Activated CD8-positive, alpha-beta memory T cell treated with anti-CD3 and anti-CD28 coated beads for 48 hours (primary cell): Measurements from ENCODE around the gene NDUFAF3.

Experiments used
- DNase-seq, 3 experiments: peaks; one replicate each; pipeline ENCODE4 v3.0.0-alpha.2; 2020; ENCODE audit warnings: low read depth in 2 of 3, low spot score in 2 of 3

NDUFAF3 gene

DNA sequence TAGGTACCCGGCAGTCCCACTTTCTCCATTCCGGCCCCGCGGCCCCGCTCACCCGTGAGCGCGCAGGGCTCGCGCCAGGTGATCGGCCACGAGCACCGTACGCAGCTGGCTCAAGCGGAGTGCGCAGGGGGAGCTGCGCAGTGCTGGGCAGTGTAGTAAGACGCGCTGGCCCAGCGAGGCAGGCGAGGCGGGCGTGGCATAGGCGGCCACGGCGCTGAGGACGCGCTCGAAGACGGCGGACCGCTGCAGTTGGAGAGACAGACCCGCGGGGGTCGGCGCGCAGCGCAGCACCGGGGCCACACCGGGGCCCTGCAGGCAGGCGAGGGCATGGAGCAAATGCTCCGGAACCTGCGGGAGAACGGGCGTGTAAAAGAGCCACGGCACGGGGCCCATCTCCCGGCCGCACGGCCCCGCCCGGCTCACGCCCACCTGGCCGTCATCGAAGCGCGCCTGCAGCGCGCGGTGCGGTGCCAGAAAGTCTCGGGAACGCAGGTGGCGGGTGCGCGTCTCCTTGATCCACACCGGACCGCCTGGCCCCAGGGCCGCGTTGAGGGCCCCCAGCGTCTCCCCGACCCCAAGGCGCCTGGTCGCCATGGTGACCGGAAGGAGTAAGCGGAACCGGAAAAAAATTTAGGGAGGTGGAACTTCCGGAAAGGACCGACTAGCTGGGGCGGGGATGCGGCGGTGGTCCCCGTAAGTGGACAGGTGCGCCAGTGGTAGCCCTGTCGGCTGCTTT, 3.8 kb upstream of the NDUFAF3 start, which contains the start of gene DALRD3:
DALRD3 (minus strand) TSS at position 610 of the 736 bp plus-strand sequence; CDS start at position 594, 16 bp downstream.
- peak in 2 of 3 experiments; percentile 43 to 54 for DNase-seq

- DNase-seq, result no peak
Observed at GRCh38 chr3:49018707-49019006, 3.3 kb upstream of the NDUFAF3 start.

DNA sequence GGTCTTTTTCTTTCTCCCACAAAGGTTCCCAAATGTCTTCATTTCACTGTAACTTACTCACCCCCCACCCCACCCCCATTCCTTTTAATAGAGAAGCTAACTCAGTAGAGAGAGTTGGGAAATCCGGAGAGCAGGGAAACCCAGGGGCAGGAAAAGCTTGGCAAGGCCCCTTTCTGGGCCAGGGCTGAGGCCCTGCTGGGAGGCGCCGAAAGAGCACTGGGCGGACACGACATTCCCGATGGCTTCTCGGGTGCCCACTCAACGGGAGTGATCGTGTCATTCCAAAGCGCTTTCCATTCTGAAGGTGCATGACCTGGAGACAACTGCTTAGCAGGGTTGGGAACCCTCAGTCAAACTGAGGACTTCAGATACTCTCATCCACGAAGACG, 2.0 kb upstream of the NDUFAF3 start:
- DNase-seq, result no peak

DNA sequence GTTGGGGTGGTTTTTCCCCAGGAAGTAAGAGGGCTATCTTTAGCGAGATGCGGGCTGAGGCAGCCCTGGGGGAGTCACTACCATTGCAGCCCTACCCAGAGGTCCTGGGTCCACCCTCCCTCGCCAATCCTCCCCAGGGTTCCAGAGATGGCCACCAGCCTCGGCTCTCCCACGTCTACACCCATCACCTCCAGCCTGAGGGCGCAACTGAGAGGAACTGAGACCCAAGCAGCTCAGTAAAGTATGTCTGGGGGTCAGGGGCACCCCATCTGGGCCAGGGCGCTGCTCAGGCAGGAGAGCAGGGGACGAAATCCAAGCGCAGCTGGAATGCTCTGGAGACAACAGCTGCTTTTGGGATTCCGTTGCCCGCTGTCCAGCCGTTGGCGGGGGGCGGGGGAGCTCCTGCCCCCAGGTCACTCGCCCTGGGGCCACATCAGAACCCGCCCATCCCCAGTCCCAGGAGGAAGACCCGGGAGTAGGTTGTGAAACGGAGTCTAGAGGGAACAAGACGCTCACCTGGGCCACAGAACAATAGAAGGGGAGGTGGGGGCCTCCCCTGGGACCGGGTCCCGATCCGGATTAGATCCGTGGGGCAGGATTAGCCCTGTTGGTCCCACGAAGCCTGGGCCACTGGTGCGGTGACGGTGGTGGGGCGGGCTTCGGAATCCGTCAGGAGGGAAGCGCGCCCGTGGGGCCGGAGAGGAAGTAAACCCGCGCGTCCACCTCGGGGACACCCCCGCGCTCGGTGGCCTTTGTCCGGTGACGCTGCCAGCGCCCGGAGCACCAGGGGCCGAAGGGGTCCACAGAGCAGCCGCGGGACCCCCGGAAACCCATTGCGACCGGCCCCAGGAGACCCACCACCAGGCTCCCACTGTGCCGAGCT, 1.4 kb upstream of the NDUFAF3 start:
- no peak for DNase-seq

GRCh38 chr3:49021213-49021812, 608 bp upstream of the NDUFAF3 start:
- DNase-seq, result peak; percentile 98 to 99 (median 98)

- no peak for DNase-seq
Observed at GRCh38 chr3:49022688-49023171, 809 bp downstream of the NDUFAF3 start.

- no peak for DNase-seq
Observed at GRCh38 chr3:49023775-49024174, 1.9 kb downstream of the NDUFAF3 start.

DNA sequence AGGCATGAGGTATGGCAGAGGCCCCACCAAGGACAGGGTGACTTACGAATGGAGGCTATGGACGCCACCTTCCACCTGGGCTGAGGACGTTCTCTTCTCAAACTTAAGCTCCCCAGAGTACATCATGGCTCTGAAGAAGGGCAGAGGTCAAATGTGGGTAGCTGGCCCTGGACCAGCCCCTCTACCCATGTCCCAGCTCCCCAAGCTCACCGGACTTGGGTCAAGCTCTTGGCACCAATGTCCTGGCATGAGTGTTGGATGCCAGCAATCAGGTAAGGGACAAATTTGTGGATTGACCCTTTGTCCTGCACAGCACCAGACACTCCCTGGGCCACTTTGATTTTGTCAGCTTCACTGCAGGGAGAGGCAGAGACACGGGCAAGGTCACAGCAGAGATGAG, 2.5 kb downstream of the NDUFAF3 start:
- DNase-seq, result no peak

DNA sequence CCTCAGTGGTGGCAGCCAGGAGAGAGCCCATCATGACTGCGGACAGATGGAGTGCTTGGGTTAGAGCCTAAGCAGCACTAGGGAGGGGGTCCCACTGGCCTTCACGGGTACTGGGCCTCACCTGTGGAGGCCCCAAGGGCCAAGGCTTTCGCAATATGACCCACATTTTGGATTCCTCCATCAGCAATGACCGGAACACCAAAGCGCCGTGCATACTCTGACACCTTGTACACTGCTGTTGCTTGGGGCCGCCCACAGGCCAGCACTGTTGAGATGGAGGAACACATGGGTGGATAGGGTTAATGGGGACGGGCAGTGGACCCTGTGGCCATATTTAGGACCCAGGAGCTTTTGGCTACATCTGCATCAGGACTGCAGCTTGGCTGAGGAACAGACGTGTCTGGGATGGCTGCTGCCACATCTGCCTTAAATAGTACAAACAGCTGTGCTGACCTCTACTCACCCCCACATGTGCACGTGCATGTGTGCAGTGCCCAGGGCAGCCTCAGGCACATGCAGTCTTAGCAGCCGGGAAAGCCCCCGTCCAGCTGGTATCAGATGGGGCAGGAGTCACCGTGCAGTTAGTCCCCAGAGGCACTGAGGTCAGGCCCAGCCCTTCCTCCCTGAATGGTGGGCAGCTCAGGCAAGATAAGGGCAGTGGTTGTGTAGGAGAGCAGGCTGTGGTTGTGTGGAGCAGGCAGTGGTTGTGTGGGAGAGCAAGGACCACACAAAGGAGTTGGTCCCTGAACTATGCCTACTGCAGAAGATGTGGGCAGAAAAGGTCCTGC, 3.3 kb downstream of the NDUFAF3 start:
- no peak for DNase-seq

DNA sequence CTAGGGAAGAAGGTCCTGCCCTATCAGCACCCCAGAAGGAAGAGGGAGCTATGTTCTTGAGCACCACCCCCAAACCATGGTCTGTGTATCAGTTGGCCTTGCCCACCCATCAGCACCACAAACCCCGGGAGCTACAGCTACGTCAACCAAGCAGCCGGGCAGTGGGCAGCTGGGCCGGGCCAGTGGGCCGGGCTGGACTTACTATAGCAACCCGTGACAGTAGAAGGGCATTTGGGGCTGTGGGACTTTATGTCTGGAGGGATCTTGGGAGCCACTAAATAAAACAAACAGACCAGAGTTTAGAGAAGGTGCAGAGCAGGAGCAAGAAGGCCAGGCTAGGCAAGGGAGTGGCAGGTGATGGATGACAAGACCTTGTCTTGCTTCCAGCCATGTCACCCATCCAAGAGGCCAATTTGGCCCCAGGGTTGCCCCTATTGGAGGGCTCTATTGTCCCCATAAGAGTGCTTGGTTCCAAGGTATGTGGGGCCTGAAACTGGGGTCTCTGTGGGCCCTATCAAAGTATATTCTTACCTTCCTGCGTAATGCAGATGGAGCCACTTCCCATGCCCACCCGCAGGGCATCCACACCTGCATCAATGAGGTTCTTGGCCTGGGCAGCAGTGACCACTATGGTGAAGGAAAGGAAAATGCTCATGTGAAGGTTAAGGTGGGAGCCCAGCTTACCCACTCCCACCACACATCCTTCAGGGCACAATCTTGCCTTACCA, 4.0 kb downstream of the NDUFAF3 start:
- no peak for DNase-seq

DNA sequence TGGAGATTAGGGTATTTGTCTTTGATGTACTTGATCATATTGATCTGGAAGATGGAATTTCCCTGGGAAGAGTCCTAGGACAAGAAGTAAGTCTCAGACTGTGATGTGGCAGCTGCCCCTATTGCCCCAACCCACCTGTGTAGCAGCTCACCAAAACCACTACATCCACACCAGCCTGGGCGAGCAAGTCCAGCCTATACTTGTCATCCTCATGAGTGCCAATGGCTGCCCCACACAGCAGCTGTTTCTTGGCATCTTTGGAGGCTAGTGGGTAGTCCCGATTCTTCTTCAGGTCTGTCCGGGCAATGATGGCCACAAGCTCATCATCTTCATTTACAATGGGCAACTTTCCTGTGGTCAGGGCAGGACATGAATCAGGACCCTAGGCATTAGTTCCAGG, 4.6 kb downstream of the NDUFAF3 start:
- no peak for DNase-seq

DNA sequence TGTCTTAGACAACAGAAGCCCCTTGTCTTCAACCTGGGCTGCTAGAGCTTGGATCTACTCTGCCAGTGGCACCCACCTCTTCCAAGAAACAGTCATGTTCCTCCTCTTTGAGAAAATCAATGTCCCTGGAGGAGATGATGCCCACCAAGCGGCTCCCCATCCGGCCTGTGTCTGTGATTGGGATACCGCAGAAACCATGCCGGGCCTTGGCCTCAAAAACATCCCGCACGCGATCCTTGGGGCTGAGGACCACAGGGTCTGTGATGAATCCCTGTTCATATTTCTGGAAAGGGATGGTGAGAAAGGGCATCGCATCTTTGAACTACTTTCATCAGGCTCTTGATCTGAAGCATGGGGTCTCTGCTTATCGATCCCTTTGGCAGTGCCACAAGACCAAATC, 5.7 kb downstream of the NDUFAF3 start:
- no peak for DNase-seq

DNA sequence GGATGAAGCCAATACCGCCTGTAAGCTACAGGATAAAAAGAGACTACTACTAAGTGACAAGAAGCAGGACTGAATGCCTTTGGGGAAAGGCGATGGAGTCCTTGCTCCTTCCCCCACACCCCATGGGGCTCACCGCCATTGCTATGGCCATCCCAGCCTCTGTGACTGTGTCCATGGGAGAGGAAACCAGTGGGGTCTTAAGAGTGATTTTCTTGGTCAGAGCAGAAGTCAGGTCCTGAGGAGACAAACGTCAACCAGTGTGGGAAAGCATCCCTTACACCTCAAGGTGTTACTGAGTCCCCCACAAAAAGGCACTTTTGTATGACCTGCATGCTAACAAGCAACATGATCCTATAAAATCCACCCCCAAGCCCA, 6.4 kb downstream of the NDUFAF3 start:
- no peak for DNase-seq

DNA sequence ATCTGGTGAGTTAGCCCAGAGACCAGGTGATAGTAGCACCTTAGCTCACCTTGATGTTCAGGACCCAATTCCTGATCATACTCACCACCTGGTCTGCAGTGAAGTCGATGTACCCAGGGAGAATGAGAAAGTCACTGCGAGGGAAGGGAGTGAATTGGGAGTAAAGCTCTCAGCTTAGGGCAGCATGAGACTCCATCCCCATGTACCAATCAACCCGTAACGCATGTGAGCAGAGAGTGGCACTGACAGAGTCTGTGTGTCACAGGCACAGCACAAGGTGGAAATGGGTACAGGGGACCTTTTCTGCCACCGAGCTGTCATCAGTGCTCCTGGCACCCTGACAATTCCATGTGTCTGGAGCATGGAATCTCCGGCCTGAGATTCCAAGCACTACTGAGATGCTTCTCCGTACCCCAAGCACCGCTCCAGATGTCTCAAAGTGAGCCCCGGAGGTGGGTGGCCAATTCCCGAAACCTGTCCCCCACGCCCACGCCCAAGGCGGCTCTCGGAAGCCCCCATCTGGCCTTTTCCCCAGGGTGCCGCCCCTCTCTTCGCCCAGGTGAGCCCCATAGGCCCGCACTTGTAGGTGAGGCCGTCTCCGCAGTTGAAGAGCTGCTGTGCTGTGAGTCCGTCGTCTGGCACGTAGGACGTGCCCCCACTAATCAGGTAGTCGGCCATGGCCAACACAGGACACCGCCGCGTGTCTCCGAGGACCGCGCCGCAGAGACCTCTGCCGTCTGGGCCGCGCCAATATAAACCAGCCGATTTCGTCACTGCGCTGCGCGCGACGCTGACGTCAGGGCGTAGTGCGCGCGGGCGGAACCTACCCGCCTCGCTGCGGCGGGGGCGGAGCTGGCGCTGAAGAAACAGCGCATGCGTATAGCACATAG, 7.0 kb downstream of the NDUFAF3 start, which contains the start of gene IMPDH2:
IMPDH2 (minus strand) TSS at position 726 of the 890 bp plus-strand sequence; CDS start at position 678, 48 bp downstream.
- peak; percentile 84 to 93 (median 88) for DNase-seq

DNA sequence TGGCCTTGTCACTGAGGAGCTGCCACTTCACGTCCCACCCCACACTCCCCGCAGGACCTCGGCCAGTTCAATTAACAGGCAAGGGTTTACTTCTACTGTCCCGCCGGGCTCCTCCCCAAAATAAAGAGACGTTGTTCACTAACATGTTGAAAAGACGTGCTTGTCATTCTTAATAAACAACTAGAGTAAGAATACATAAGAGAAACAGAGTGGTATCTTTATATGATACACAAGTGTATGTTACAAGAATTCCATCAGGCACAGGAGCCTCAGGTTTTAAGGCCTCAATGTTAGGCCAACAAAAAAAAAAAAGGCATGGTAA, 7.6 kb downstream of the NDUFAF3 start:
- no peak for DNase-seq

- DNase-seq, result no peak
Observed at GRCh38 chr3:49030321-49030720, 8.4 kb downstream of the NDUFAF3 start.

DNA sequence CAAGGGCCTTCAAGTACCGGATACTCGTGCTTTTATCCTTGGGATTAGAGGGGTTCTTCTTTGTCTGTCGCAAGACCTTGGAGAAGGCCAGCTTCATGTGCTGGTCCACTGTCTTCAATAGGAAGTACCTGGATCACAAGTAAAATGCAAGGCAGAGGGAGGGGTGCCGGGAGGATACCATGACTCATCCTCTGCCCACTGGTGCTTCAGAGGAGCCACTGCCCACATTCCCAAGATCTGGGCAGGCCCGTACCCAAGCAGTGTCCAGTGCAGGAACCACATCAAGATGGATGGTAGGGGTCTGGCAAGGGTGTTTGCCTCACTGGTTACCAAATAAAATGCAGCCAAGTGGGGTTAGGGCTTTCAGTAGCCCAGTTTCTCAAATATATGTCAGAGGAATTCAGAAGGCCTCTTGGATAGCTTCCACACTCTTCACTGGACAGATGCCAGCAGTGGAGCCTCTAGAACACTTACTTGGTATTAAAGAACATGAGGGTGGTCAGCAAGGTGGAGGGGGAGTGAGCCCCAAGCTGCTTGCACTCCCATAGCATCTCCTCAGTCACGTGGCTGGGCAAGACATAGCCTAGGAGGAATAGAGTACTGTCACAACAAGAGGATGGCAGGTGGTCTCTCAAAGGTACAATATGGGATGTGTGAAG, 10.9 kb downstream of the NDUFAF3 start:
- DNase-seq, result no peak

- no peak for DNase-seq
Observed at GRCh38 chr3:49034650-49035049, 12.7 kb downstream of the NDUFAF3 start.

- DNase-seq, result no peak
Observed at GRCh38 chr3:49035281-49035680, 13.4 kb downstream of the NDUFAF3 start.
